D721Med (cell line): Measurements from ENCODE around the gene MRPL40.

ENCODE experiments used
- DNase-seq: peaks from one replicate; pipeline ENCODE4 v3.0.0; 2011; ENCODE audit warnings: low spot score; ENCODE audit not compliant: insufficient read length
- FAIRE-seq: peaks from 2 replicates; lab custom pipeline; 2011; peaks lifted over from hg19 to GRCh38; lab: Jason Lieb, UNC
- TF ChIP-seq, protein P1 (sequence below): IDR thresholded peaks from 2 replicates; pipeline ENCODE4 v1.5.1; 2012; ENCODE audit warnings: mild to moderate bottlenecking, control low read depth; ENCODE audit not compliant: insufficient read depth; ENCODE audit errors: missing control alignments

MRPL40 gene

DNA sequence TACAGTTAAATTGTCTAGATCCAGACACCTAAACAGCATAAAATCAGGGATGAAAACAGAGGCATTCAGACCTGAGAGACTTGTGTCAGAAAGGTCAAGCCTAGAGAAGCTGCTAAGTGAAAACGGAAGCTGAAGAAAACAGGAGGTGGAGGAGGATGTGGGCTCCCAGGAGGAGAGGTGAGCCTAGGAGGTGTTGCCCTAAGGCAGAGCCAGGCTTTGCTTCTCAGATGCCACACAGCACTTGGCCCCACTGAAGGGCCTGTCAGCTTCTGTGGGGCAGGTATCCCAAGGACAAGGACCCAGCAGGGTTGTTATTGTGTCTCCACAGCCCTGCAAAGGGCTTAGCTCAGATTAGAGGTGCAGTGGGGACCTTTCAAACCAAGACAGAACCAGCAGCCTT is 32.2 kb downstream of the MRPL40 start:
- TF ChIP-seq, protein P1, sequence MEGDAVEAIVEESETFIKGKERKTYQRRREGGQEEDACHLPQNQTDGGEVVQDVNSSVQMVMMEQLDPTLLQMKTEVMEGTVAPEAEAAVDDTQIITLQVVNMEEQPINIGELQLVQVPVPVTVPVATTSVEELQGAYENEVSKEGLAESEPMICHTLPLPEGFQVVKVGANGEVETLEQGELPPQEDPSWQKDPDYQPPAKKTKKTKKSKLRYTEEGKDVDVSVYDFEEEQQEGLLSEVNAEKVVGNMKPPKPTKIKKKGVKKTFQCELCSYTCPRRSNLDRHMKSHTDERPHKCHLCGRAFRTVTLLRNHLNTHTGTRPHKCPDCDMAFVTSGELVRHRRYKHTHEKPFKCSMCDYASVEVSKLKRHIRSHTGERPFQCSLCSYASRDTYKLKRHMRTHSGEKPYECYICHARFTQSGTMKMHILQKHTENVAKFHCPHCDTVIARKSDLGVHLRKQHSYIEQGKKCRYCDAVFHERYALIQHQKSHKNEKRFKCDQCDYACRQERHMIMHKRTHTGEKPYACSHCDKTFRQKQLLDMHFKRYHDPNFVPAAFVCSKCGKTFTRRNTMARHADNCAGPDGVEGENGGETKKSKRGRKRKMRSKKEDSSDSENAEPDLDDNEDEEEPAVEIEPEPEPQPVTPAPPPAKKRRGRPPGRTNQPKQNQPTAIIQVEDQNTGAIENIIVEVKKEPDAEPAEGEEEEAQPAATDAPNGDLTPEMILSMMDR = no peak
- DNase-seq = no peak
- FAIRE-seq = no peak

DNA sequence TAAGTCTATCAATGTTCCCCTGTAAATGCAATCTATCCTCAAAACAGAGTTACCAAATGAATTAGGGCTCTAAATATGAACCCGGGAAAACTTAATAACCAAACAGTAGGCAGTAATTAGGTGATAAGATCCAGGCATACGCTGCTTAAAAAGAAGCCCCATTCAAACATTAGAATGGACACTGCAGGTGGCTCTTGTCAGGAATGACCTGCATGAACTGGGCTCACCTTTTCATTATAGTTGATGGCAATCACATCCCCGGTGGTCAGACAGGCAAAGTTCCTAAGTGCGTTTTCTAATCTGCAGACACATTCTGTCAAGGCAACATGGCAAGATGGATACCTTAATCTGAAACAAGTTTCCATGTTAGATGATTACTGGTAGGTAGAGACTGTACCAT is 32.6 kb downstream of the MRPL40 start:
- DNase-seq (no peak), FAIRE-seq (no peak)
- TF ChIP-seq, protein P1 = no peak

DNA sequence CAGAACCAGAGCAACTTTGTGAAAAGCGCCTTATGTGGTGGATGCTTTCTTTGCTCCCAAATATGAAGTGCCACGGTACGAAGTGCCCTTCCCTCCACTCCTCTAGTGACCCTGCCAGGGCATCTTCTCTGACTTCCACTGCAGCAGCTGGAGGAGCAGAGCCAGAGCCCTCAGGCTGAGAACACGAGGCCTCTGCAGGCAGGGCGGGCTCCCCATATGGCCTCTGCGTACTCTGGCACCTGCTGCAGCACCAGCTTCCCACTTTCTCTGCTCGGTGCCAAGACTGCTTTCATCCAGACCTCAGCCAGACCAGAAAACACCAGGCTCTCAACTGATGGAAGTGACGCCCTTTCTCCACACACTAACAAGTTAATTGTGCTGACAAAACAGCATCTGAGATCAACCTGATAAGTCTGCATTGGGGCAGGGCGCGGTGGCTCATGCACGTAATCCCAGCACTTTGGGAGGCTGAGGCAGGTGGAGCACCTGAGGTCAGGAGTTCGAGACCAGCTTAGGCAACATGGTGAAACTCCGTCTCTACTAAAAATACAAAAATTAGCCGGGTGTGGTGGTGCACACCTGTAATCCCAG is 33.9 kb downstream of the MRPL40 start:
- FAIRE-seq = no peak
- DNase-seq = no peak
- TF ChIP-seq, protein P1 = no peak

DNA sequence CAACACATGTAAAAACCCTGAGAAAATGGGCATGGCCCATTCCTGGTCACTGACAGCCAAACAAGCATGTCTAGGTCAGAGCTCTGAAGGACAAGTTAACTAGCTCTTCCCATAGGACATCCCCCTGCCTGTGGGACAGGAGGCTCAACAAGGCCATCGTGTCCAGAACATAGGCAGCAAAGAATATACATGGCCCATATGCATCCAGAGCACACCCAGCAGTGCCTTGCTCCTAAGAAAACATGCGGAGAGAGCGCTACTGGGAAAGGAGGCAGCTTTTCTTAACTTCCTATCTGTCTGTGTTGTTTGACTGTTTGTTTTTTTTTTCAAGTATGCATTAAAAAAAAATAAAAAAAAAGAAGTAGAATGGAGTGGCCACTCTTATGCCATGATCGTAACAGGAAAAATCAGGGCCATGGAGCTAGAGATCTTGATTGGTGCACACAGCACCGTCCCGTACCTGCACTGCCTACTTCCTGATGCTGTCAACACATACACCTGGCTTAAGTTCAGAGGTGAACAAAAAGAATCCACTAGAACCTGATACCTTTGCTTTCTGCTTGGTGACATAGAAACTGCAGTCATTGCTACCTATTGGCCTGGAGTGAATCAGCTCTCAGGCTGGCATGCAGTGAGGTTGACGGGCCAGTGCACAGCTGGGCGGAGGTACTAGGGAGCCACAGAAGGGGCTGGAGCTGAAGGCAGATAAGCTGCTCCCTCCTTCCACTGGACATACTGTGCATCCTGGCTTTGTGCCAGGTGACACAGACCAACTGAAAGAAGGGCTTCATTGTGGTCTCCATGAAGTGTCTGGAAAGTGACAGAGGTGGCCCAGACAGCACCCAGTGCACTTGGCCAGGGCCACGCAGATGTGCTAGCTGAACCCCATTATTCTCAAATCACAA is 34.8 kb downstream of the MRPL40 start:
- TF ChIP-seq, protein P1 = no peak
- FAIRE-seq = no peak

DNA sequence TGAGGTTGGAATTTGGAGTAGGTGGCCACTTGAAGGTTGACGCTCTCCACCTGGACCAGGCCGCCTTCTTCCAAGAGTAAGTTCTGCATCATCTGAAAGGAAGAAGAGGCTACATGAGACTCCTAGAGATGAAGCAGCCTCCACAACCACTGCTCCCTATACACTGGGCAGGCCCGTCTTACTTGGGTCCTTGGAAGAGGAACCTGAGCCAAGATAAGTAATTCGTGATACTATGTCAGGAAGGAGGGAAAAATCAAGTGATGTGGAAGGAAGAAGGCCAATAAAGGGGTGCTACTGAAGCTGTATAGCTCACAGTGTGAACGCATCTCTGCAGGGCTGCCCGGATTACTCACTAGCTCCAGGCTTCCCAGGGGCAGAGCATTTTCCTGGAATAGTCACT is 35.6 kb downstream of the MRPL40 start:
- TF ChIP-seq, protein P1 = no peak
- FAIRE-seq (no peak), DNase-seq (no peak)

More for the DNA sequence above, 34.8 kb downstream of the MRPL40 start:
- no peak for DNase-seq

DNA sequence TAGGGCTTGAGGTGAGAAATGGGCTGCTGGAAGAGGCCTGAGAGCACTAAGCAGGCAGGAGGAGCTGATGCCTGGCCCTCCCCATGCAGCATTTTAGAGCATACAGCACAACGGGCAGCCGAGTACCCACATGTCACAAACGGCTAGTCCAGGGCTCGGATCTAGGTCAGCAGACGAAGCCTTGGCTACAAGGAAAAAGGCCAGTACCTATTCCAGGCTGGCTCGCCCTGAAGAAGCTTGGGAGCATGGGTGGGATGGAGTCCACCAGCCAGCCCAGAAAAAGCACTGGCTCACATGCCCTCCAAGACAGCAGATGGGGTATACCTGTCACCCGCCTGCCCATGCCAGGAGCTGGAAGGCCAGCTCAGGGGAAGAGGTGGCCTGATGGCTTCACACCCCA is 37.1 kb downstream of the MRPL40 start:
- FAIRE-seq = no peak
- DNase-seq = no peak
- TF ChIP-seq, protein P1 = no peak

DNA sequence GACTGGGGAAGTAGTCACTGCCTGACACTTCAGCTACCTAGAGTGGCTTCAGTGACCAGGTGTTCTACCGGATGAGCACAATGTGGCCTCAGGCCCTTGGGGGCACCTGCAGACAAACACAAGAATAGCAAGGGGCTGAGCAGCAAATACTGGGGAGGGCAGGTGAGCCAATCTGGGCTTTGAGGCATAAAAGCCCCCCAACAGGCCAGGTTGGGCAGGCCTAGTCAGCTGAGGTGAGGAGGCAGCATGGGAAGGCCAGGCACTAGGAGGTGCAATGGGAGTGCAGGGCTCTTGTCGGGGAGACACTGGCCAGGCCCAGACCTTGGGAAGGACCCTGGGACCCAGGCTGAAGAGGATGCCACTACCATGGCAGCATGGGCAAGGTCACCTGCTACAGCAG is 37.7 kb downstream of the MRPL40 start:
- FAIRE-seq (no peak), DNase-seq (no peak)
- TF ChIP-seq, protein P1 = no peak
